A673 (cell line): ENCODE data around the gene SUPT5H. TPM values are rescaled to one million over a fixed set of nuclear protein-coding genes. Genes with fewer than 3 reads are reported as not detected.
A peak's percentile ranks its signal among the peaks of the same experiment; 100 is the strongest.

Source experiments
- BruUV-seq: library from RNA; stranded (reverse); fragments of 400-500 nt; replicated peaks from 2 replicates; lab custom pipeline; 2021; lab: Mats Ljungman, UMichigan
- CTCF ChIA-PET: fragments of 300-600 bp; sonication (Branson Sonifier 250); formaldehyde crosslinking; loops from one replicate; lab custom pipeline; 2022; ENCODE audit warnings: antibody characterized with exemption; lab: Charles Lee
- POLR2A ChIA-PET: fragments of 300-600 bp; sonication (Branson Sonifier 250); formaldehyde crosslinking; loops from one replicate; lab custom pipeline; 2022; ENCODE audit warnings: antibody characterized with exemption; ENCODE audit not compliant: low non-redundant PET; lab: Charles Lee
- DNase-seq: peaks from one replicate; pipeline ENCODE4 v3.0.0-alpha.2; 2015; ENCODE audit warnings: low spot score
- H3K27ac ChIP-seq: fragments of 200-600 bp; sonication (generic); 2 replicates; pipeline ENCODE4 v1.5.1; 2016; ENCODE audit warnings: mixed run types, low read depth, mild to moderate bottlenecking, mixed read lengths, antibody characterized with exemption, low read length; ENCODE audit not compliant: poor library complexity, severe bottlenecking
- H3K27me3 ChIP-seq: fragments of 200-600 bp; sonication (generic); replicated peaks from 2 replicates; pipeline ENCODE4 v1.6.1; 2017; ENCODE audit warnings: mixed run types, low read depth, mild to moderate bottlenecking, mixed read lengths, antibody characterized with exemption, low read length; ENCODE audit not compliant: insufficient read depth, poor library complexity
- H3K36me3 ChIP-seq: fragments of 200-600 bp; sonication (generic); 2 replicates; pipeline ENCODE4 v1.6.1; 2016; ENCODE audit warnings: mixed run types, mild to moderate bottlenecking, mixed read lengths, antibody characterized with exemption, low read length; ENCODE audit not compliant: insufficient read depth, poor library complexity, severe bottlenecking
- H3K4me1 ChIP-seq: fragments of 200-600 bp; sonication (generic); 2 replicates; pipeline ENCODE4 v1.6.1; 2017; ENCODE audit warnings: mixed run types, mild to moderate bottlenecking, mixed read lengths, antibody characterized with exemption, low read length; ENCODE audit not compliant: insufficient read depth, poor library complexity, severe bottlenecking
- H3K4me3 ChIP-seq: fragments of 200-600 bp; sonication (generic); 2 replicates; pipeline ENCODE4 v1.5.1; 2016; ENCODE audit warnings: low read depth, mixed run types, mild to moderate bottlenecking, mixed read lengths, low read length; ENCODE audit not compliant: poor library complexity, severe bottlenecking
- H3K9me3 ChIP-seq: fragments of 200-600 bp; sonication (generic); 2 replicates; pipeline ENCODE4 v1.6.1; 2016; ENCODE audit warnings: mixed run types, low read depth, mild to moderate bottlenecking, mixed read lengths, antibody characterized with exemption, low read length; ENCODE audit not compliant: poor library complexity, severe bottlenecking
- EZH2 ChIP-seq: fragments of 200-600 bp; sonication (generic); IDR thresholded peaks from 2 replicates; pipeline ENCODE4 v1.6.1; 2017; ENCODE audit warnings: borderline replicate concordance, low read depth, mild to moderate bottlenecking, mixed read lengths, antibody characterized with exemption, low read length; ENCODE audit not compliant: poor library complexity, severe bottlenecking
- intact Hi-C: fragments of 100-400 bp; cut with micrococcal nuclease; formaldehyde crosslinking; loops from one replicate; pipeline ENCODE4 v1.10.0; 2022; ENCODE audit not compliant: unreplicated experiment
- total RNA-seq: library from RNA; stranded (reverse); gene quantifications from 2 replicates; pipeline ENCODE4 v1.2.3, GENCODE V29; 2021
- TF ChIP-seq, protein P1 (sequence below): fragments of 300-800, 200-600 bp; sonication (generic); conservative IDR thresholded peaks from 2 replicates; pipeline ENCODE4 v1.5.1; 2017; ENCODE audit warnings: low read depth, mild to moderate bottlenecking, antibody characterized with exemption, low read length, moderate library complexity, mixed read lengths

SUPT5H gene
- total RNA-seq, 1 experiment from 2014 or later, result 169 TPM

DNA sequence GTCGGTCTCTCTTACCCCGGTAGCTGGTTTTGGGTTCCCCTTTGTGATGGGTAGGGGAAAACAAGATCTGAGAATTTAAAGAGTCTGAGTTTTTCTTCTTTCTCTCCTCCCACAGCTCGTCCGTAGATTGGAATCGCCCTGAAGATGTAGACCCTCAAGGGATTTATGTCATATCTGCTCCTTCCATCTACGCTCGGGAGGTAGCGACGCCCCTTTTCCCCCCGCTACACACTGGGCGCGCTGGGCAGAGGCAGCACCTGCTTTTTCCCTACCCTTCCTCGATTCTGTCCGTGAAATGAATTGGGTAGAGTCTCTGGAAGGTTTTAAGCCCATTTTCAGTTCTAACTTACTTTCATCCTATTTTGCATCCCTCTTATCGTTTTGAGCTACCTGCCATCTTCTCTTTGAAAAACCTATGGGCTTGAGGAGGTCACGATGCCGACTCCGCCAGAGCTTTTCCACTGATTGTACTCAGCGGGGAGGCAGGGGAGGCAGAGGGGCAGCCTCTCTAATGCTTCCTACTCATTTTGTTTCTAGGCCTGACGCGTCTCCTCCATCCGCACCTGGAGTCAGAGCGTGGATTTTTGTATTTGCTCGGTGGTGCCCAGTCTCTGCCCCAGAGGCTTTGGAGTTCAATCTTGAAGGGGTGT lies 62.5 kb downstream of the SUPT5H start:
- H3K27me3 ChIP-seq, result peaks cover 21% of the 10 kb centered on the region
- no TSS peak for BruUV-seq
- no peaks in the 10 kb centered on the region for H3K9me3 ChIP-seq
- ChIA-PET CTCF (no interaction called here), POLR2A (interaction anchor here (0.7 kb wide), 1 partner anchor 80 kb away, joined by 3 read pairs; no protein-coding TSS in a partner anchor)
- no peak for DNase-seq
- no peak overlapping the region for H3K27ac ChIP-seq
- intact Hi-C loops, result no loop called here
- no peak for TF ChIP-seq EZH2
- TF ChIP-seq, protein P1, sequence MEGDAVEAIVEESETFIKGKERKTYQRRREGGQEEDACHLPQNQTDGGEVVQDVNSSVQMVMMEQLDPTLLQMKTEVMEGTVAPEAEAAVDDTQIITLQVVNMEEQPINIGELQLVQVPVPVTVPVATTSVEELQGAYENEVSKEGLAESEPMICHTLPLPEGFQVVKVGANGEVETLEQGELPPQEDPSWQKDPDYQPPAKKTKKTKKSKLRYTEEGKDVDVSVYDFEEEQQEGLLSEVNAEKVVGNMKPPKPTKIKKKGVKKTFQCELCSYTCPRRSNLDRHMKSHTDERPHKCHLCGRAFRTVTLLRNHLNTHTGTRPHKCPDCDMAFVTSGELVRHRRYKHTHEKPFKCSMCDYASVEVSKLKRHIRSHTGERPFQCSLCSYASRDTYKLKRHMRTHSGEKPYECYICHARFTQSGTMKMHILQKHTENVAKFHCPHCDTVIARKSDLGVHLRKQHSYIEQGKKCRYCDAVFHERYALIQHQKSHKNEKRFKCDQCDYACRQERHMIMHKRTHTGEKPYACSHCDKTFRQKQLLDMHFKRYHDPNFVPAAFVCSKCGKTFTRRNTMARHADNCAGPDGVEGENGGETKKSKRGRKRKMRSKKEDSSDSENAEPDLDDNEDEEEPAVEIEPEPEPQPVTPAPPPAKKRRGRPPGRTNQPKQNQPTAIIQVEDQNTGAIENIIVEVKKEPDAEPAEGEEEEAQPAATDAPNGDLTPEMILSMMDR, result no peak
- peak overlapping the region; percentile 45 for H3K4me3 ChIP-seq
- H3K4me1 ChIP-seq, result peaks cover 5% of the 10 kb centered on the region
- no peaks in the 10 kb centered on the region for H3K36me3 ChIP-seq

DNA sequence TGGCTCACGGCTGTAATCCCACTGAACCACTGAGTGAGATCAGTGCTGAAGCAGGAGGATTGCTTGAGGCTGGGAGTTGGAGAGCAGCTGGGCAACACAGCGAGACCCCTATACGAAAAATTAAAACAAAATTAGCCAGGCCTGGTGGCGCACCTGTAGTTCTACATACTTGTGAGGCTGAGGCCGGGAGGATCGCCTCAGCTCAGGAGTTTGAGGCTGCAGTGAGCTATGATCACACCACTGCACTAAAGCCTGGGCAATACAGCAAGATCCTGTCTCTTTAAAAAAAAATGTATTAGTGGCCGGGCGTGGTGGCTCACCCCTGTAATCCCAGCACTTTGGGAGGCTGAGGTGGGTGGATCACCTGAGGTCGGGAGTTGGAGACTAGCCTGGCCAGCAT lies 63.2 kb downstream of the SUPT5H start:
- intact Hi-C loops, result no loop called here
- Histone ChIP-seq H3K36me3 (no peaks in the 10 kb centered on the region), H3K4me1 (peaks cover 5% of the 10 kb centered on the region), H3K4me3 (no peak overlapping the region), H3K27me3 (peaks cover 28% of the 10 kb centered on the region), H3K9me3 (no peaks in the 10 kb centered on the region), H3K27ac (no peak overlapping the region)
- DNase-seq, result no peak
- ChIA-PET CTCF (no interaction called here), POLR2A (no interaction called here)
- no TSS peak for BruUV-seq
- TF ChIP-seq, protein P1, result no peak
- TF ChIP-seq EZH2, result no peak

DNA sequence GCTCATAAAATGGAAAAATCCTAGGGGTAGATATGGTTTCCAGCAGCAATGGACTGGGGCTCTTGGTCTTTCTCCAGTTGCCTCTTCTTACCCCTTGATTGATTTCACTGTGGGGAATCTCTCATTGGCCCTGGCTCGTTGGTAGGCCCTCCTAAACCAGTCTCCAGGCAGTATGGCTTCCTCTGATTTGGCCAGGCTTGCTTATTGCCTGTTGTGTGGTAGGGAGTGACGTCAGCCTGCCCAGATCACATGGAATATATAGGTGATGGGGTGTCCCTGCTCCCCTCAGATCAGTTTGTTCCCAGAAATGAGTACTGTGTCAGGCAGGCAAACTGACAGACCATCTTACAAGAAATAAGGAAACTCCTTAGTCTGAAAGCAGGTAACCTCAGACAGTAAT lies 63.9 kb downstream of the SUPT5H start:
- TF ChIP-seq EZH2, result no peak
- TF ChIP-seq, protein P1, result no peak
- ChIA-PET CTCF (no interaction called here), POLR2A (interaction anchor here (0.6 kb wide), 2 partner anchors 9 to 86 kb away, joined by 4 to 5 read pairs; no protein-coding TSS in a partner anchor)
- H3K36me3 ChIP-seq, result no peaks in the 10 kb centered on the region
- H3K4me3 ChIP-seq, result no peak overlapping the region
- peaks cover 5% of the 10 kb centered on the region for H3K4me1 ChIP-seq
- no peaks in the 10 kb centered on the region for H3K9me3 ChIP-seq
- peaks cover 34% of the 10 kb centered on the region for H3K27me3 ChIP-seq
- intact Hi-C loops, result no loop called here
- H3K27ac ChIP-seq, result no peak overlapping the region
- no TSS peak for BruUV-seq
- DNase-seq, result no peak
